H1 (cell line): ENCODE measurements around the gene SGK2. TPM values are rescaled to one million over a fixed set of nuclear protein-coding genes. Genes with fewer than 3 reads are reported as not detected.

ENCODE experiments used
- CTCF ChIA-PET: fragments of 300-600 bp; sonication (Branson Sonifier 250); formaldehyde crosslinking; loops from one replicate; lab custom pipeline; 2021; ENCODE audit not compliant: partially characterized antibody; lab: Charles Lee
- POLR2A ChIA-PET: fragments of 300-600 bp; sonication (Branson Sonifier 250); formaldehyde crosslinking; loops from one replicate; lab custom pipeline; 2021; ENCODE audit warnings: inconsistent platforms; ENCODE audit not compliant: partially characterized antibody; lab: Charles Lee
- DNase-seq, 2 experiments: peaks; one replicate each; pipeline versions ENCODE4 v3.0.0 to v3.0.0-alpha.2; 2010 to 2022; ENCODE audit warnings: low spot score in 2 of 2, low read depth in 1 of 2, mixed read lengths in 1 of 2
- FAIRE-seq: peaks from 2 replicates; lab custom pipeline; 2011; peaks lifted over from hg19 to GRCh38; lab: Jason Lieb, UNC
- H2AFZ ChIP-seq: 2 replicates; pipeline ENCODE4 v1.8.1; 2012; ENCODE audit warnings: low read length, inconsistent platforms
- H2AK5ac ChIP-seq: 2 replicates; pipeline ENCODE4 v1.6.1; 2013; ENCODE audit warnings: low read depth, low read length
- H2BK120ac ChIP-seq: replicated peaks from 2 replicates; pipeline ENCODE3; 2013; ENCODE audit warnings: low read depth, low read length, inconsistent platforms
- H2BK12ac ChIP-seq: 2 replicates; pipeline ENCODE4 v1.6.1; 2013; ENCODE audit warnings: low read depth, low read length
- H2BK15ac ChIP-seq: 2 replicates; pipeline ENCODE4 v1.6.1; 2013; ENCODE audit warnings: low read length
- H2BK20ac ChIP-seq: 2 replicates; pipeline ENCODE4 v1.6.1; 2013; ENCODE audit warnings: low read length
- H2BK5ac ChIP-seq: 2 replicates; pipeline ENCODE4 v1.6.1; 2013; ENCODE audit warnings: low read depth, low read length
- H3K14ac ChIP-seq: 2 replicates; pipeline ENCODE4 v1.6.1; 2013; ENCODE audit warnings: inconsistent platforms; ENCODE audit not compliant: insufficient read length
- H3K18ac ChIP-seq: 2 replicates; pipeline ENCODE4 v1.6.1; 2013; ENCODE audit warnings: low read length; ENCODE audit errors: extremely low read depth
- H3K23ac ChIP-seq: 2 replicates; pipeline ENCODE4 v1.6.1; 2013; ENCODE audit warnings: inconsistent platforms; ENCODE audit not compliant: insufficient read length
- H3K23me2 ChIP-seq: 2 replicates; pipeline ENCODE4 v1.6.1; 2013; ENCODE audit warnings: low read depth, low read length
- H3K27ac ChIP-seq: 2 replicates; pipeline ENCODE4 v1.6.1; 2011; ENCODE audit warnings: low read depth, low read length, inconsistent platforms
- H3K27me3 ChIP-seq, 4 experiments: replicated peaks in 1 of 4; 1 replicate in 1 of 4; 2 replicates in 3 of 4; pipeline versions ENCODE4 v1.6.1 to v1.8.1; 2011 to 2013; ENCODE audit warnings: low read length in 3 of 4, mild to moderate bottlenecking in 3 of 4, inconsistent platforms in 2 of 4, mixed read lengths in 2 of 4, moderate library complexity in 1 of 4; ENCODE audit not compliant: control insufficient read depth in 3 of 4, insufficient read depth in 3 of 4; ENCODE audit errors: extremely low read depth in 1 of 4
- H3K36me3 ChIP-seq, 4 experiments: 2 replicates each; pipeline versions ENCODE4 v1.6.1 to v1.8.1; 2011 to 2013; ENCODE audit warnings: mild to moderate bottlenecking in 4 of 4, low read length in 3 of 4, moderate library complexity in 2 of 4, control low read depth in 1 of 4, inconsistent platforms in 1 of 4; ENCODE audit not compliant: insufficient read depth in 4 of 4, control insufficient read depth in 2 of 4
- H3K4ac ChIP-seq: replicated peaks from 2 replicates; pipeline ENCODE3; 2013; ENCODE audit warnings: low read length, low read depth, mixed read lengths, inconsistent platforms; ENCODE audit not compliant: insufficient read length
- H3K4me1 ChIP-seq, 4 experiments: replicated peaks in 1 of 4; 1 replicate in 1 of 4; 2 replicates in 3 of 4; pipeline versions ENCODE4 v1.6.1 to v1.8.1; 2011 to 2013; ENCODE audit warnings: low read length in 3 of 4, inconsistent platforms in 2 of 4, mixed read lengths in 1 of 4; ENCODE audit not compliant: insufficient read depth in 4 of 4, control insufficient read depth in 3 of 4
- H3K4me2 ChIP-seq, 2 experiments: 2 replicates each; pipeline versions ENCODE4 v1.6.1 to v1.8.1; 2011 to 2013; ENCODE audit warnings: low read depth in 2 of 2, low read length in 2 of 2, control low read depth in 1 of 2, inconsistent platforms in 1 of 2, mild to moderate bottlenecking in 1 of 2; ENCODE audit not compliant: insufficient read depth in 1 of 2
- H3K4me3 ChIP-seq, 4 experiments: fragments of 200-600, 300-600 bp in 1 of 4; sonication (generic), shearing (Covaris generic), sonication (Bioruptor Twin) in 1 of 4; 2 replicates each; pipeline versions ENCODE4 v1.5.1 to v1.8.1; 2011 to 2016; ENCODE audit warnings: low read length in 4 of 4, low read depth in 3 of 4, control low read depth in 2 of 4, inconsistent platforms in 2 of 4, mild to moderate bottlenecking in 2 of 4, mixed read lengths in 1 of 4, moderate library complexity in 1 of 4; ENCODE audit not compliant: insufficient read depth in 2 of 4; ENCODE audit errors: extremely low read depth in 1 of 4
- H3K56ac ChIP-seq: replicated peaks from 2 replicates; pipeline ENCODE3; 2013; ENCODE audit warnings: low read depth, mild to moderate bottlenecking, mixed read lengths, low read length, inconsistent platforms; ENCODE audit not compliant: insufficient read length
- H3K79me1 ChIP-seq: 2 replicates; pipeline ENCODE4 v1.6.1; 2013; ENCODE audit warnings: low read depth, low read length, control low read depth
- H3K79me2 ChIP-seq, 2 experiments: 2 replicates each; pipeline versions ENCODE4 v1.6.1 to v1.8.1; 2012 to 2013; ENCODE audit warnings: low read length in 2 of 2, mild to moderate bottlenecking in 2 of 2, inconsistent platforms in 1 of 2; ENCODE audit not compliant: insufficient read depth in 2 of 2, control insufficient read depth in 1 of 2
- H3K9ac ChIP-seq, 4 experiments: replicated peaks in 1 of 4; 1 replicate in 1 of 4; 2 replicates in 3 of 4; pipeline versions ENCODE4 v1.6.1 to v1.8.1; 2011 to 2013; ENCODE audit warnings: low read depth in 3 of 4, low read length in 3 of 4, control low read depth in 2 of 4, mild to moderate bottlenecking in 2 of 4, moderate library complexity in 2 of 4, inconsistent platforms in 1 of 4; ENCODE audit errors: extremely low read depth in 1 of 4
- H3K9me3 ChIP-seq, 2 experiments: 2 replicates each; pipeline versions ENCODE4 v1.6.1 to v1.8.1; 2012 to 2013; ENCODE audit warnings: mild to moderate bottlenecking in 2 of 2, moderate library complexity in 2 of 2, control low read depth in 1 of 2, inconsistent platforms in 1 of 2, low read depth in 1 of 2, low read length in 1 of 2, mixed read lengths in 1 of 2; ENCODE audit not compliant: insufficient read depth in 2 of 2
- H4K20me1 ChIP-seq, 2 experiments: replicated peaks in 1 of 2; 2 replicates each; pipeline versions ENCODE3 to v1.8.1; 2011 to 2013; ENCODE audit warnings: inconsistent platforms in 2 of 2, low read length in 2 of 2, mild to moderate bottlenecking in 1 of 2; ENCODE audit not compliant: insufficient read depth in 2 of 2, control insufficient read depth in 1 of 2
- H4K5ac ChIP-seq: 2 replicates; pipeline ENCODE4 v1.6.1; 2013; ENCODE audit warnings: low read length, low read depth, mixed read lengths, inconsistent platforms; ENCODE audit not compliant: insufficient read length
- H4K8ac ChIP-seq: 2 replicates; pipeline ENCODE4 v1.8.0; 2013; ENCODE audit warnings: mild to moderate bottlenecking, moderate library complexity, low read length, inconsistent platforms; ENCODE audit not compliant: insufficient read depth; ENCODE audit errors: extremely low read depth
- H4K91ac ChIP-seq: replicated peaks from 2 replicates; pipeline ENCODE3; 2013; ENCODE audit warnings: low read length, mixed read lengths, inconsistent platforms; ENCODE audit not compliant: insufficient read length
- BCL11A ChIP-seq, 2 experiments: IDR thresholded peaks; one replicate each; pipeline ENCODE4 v1.6.1; 2011; ENCODE audit warnings: low read depth in 2 of 2, low read length in 2 of 2, mild to moderate bottlenecking in 2 of 2
- CBX5 ChIP-seq: fragments of 300-800, 300-1000 bp; sonication (generic); IDR thresholded peaks from 2 replicates; pipeline ENCODE4 v1.7.1; 2016; ENCODE audit warnings: antibody characterized with exemption, low read length, low read depth
- EP300 ChIP-seq, 2 experiments: IDR thresholded peaks; 1 replicate in 1 of 2; 2 replicates in 1 of 2; pipeline ENCODE4 v1.6.1; 2011 to 2012; ENCODE audit warnings: low read depth in 2 of 2, low read length in 2 of 2, mild to moderate bottlenecking in 2 of 2, borderline replicate concordance in 1 of 2, inconsistent platforms in 1 of 2, moderate library complexity in 1 of 2
- JUN ChIP-seq: IDR thresholded peaks from 2 replicates; pipeline ENCODE4 v1.6.1; 2011; ENCODE audit warnings: low read depth, mild to moderate bottlenecking, improper control_type of control experiment, low read length
- JUND ChIP-seq: IDR thresholded peaks from 2 replicates; pipeline ENCODE4 v1.6.1; 2011; ENCODE audit warnings: mild to moderate bottlenecking, improper control_type of control experiment, low read length
- POU5F1 ChIP-seq: IDR thresholded peaks from 2 replicates; pipeline ENCODE4 v1.6.1; 2011; ENCODE audit warnings: low read depth, mild to moderate bottlenecking, low read length, moderate library complexity
- WGBS, 2 experiments: shearing (Covaris generic) in 1 of 2; methylation state at CpG; one replicate each; pipeline versions ENCODE4 v1.1.6 to v1.1.7; 2013 to 2015; ENCODE audit warnings: low lambda C conversion rate in 2 of 2, mixed read lengths in 2 of 2, inconsistent platforms in 1 of 2, low coverage in 1 of 2, missing lambda C conversion rate in 1 of 2; ENCODE audit not compliant: insufficient replicate concordance in 2 of 2, insufficient coverage in 1 of 2, insufficient read length in 1 of 2; ENCODE audit errors: extremely low coverage in 1 of 2, missing lambda C conversion rate in 1 of 2; 5-methylcytosine and 5-hydroxymethylcytosine counted together
- polyA plus RNA-seq, 7 experiments: library from polyadenylated mRNA; depleted of rRNA in 3 of 7; stranded (reverse) in 5 of 7; unstranded in 2 of 7; fragments of >200 nt in 5 of 7; fragments of 200-250 nt in 2 of 7; gene quantifications; 1 replicate in 5 of 7; 2 replicates in 1 of 7; 4 replicates in 1 of 7; pipeline versions ENCODE4 v1.2.1 to v1.2.3, GENCODE V29; 2011 to 2013; ENCODE audit warnings: missing spikeins in 2 of 7, mixed read lengths in 2 of 7
- total RNA-seq: library from RNA; stranded (reverse); fragmentation: NEBNext Ultra II Directional; extraction: Animal tissue kit (Norgen Biotek cat#: 25700); gene quantifications from 2 replicates; pipeline ENCODE4 v1.2.1, GENCODE V29; 2021
- TF ChIP-seq, protein P1 (sequence below), 3 experiments: IDR thresholded peaks; 1 replicate in 2 of 3; 2 replicates in 1 of 3; pipeline versions ENCODE4 v1.5.1 to v1.6.1; 2011; ENCODE audit warnings: low read length in 3 of 3, mild to moderate bottlenecking in 3 of 3, inconsistent platforms in 2 of 3, low read depth in 1 of 3, moderate library complexity in 1 of 3; ENCODE audit not compliant: insufficient read depth in 1 of 3; ENCODE audit errors: control extremely low read depth in 1 of 3
- TF ChIP-seq, protein P2 (sequence below): IDR thresholded peaks from 2 replicates; pipeline ENCODE4 v1.6.1; 2011; ENCODE audit warnings: low read length, improper control_type of control experiment

The SGK2 gene
- total and polyA plus RNA-seq, 2 of the 8 experiments (the other 6 are each of a cell fraction or from before 2014, with no cell fraction given) = 0.21 TPM; not detected in 1

- H3K23ac ChIP-seq = no peak overlapping the region
- H4K5ac ChIP-seq = no peak overlapping the region
- H3K23me2 ChIP-seq = no peaks in the 10 kb centered on the region
- H2BK12ac ChIP-seq = no peak overlapping the region
- H3K79me1 ChIP-seq = peaks cover 2% of the 10 kb centered on the region; the same call in 1 of the 2 replicates
- ChIA-PET CTCF (interaction anchor here (0.8 to 7.3 kb wide), 5 partner anchors 10 to 53 kb away, joined by 4 to 54 read pairs (median 5); no protein-coding TSS in a partner anchor), POLR2A (interaction anchor here (1.5 to 3.2 kb wide), 4 partner anchors 13 to 71 kb away, joined by 3 to 17 read pairs (median 14); partner anchors contain the start of gene SRSF6)
- H2BK15ac ChIP-seq = no peak overlapping the region
- no peak overlapping the region for H2BK20ac ChIP-seq
- H3K4me2 ChIP-seq = no peak overlapping the region
- H3K36me3 ChIP-seq = no peaks in the 10 kb centered on the region
- H3K79me2 ChIP-seq = no peaks in the 10 kb centered on the region
- H3K4ac ChIP-seq = no peak overlapping the region
- no peak overlapping the region for H3K27ac ChIP-seq
- no peak for DNase-seq
- no peaks in the 10 kb centered on the region for H3K27me3 ChIP-seq
- H3K4me1 ChIP-seq = no peaks in the 10 kb centered on the region
- H3K4me3 ChIP-seq = no peak overlapping the region
- H3K14ac ChIP-seq = no peak overlapping the region
- no peak overlapping the region for H2BK5ac ChIP-seq
- H2AK5ac ChIP-seq = no peak overlapping the region
- no peak overlapping the region for H3K9ac ChIP-seq
- H3K9me3 ChIP-seq = no peaks in the 10 kb centered on the region
- no peak overlapping the region for H4K91ac ChIP-seq
- WGBS, 2 experiments = 81% methylated on average over 8 of the region's 8 CpGs; no CpG with 5 or more reads in 1 of the 2 experiments
- no peak overlapping the region for H2AFZ ChIP-seq
- H3K56ac ChIP-seq = no peak overlapping the region
- no peak overlapping the region for H2BK120ac ChIP-seq
- no peak for FAIRE-seq
- no peak overlapping the region for H4K8ac ChIP-seq
- H3K18ac ChIP-seq = no peak overlapping the region
- peaks cover 2 to 4% of the 10 kb centered on the region in 2 experiments for H4K20me1 ChIP-seq
- TF ChIP-seq, protein P1, sequence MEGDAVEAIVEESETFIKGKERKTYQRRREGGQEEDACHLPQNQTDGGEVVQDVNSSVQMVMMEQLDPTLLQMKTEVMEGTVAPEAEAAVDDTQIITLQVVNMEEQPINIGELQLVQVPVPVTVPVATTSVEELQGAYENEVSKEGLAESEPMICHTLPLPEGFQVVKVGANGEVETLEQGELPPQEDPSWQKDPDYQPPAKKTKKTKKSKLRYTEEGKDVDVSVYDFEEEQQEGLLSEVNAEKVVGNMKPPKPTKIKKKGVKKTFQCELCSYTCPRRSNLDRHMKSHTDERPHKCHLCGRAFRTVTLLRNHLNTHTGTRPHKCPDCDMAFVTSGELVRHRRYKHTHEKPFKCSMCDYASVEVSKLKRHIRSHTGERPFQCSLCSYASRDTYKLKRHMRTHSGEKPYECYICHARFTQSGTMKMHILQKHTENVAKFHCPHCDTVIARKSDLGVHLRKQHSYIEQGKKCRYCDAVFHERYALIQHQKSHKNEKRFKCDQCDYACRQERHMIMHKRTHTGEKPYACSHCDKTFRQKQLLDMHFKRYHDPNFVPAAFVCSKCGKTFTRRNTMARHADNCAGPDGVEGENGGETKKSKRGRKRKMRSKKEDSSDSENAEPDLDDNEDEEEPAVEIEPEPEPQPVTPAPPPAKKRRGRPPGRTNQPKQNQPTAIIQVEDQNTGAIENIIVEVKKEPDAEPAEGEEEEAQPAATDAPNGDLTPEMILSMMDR (IDR thresholded peaks at IDR 0.05; ENCODE audit: control extremely low read depth in 1 of 3, insufficient read depth in 1 of 3, low read depth in 1 of 3, low read length in 3 of 3) = no peak
- TF ChIP-seq JUN (no peak), CBX5 (no peak), POU5F1 (no peak), BCL11A (IDR thresholded peaks at IDR 0.05; ENCODE audit: low read depth in 2 of 2, low read length in 2 of 2) (no peak), JUND (no peak), EP300 (IDR thresholded peaks at IDR 0.05; ENCODE audit: borderline replicate concordance in 1 of 2, low read depth in 2 of 2, low read length in 2 of 2) (no peak)
- TF ChIP-seq, protein P2, sequence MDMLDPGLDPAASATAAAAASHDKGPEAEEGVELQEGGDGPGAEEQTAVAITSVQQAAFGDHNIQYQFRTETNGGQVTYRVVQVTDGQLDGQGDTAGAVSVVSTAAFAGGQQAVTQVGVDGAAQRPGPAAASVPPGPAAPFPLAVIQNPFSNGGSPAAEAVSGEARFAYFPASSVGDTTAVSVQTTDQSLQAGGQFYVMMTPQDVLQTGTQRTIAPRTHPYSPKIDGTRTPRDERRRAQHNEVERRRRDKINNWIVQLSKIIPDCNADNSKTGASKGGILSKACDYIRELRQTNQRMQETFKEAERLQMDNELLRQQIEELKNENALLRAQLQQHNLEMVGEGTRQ = no peak
These were observed 30.5 kb upstream of the SGK2 start for GRCh38 chr20:43528258-43528875.
